SK-N-SH treated with all-trans-retinoic acid at 6 μM for 48 hours (cell line): Measurements from ENCODE around the gene SPAM1.

Experiments used
- ATAC-seq: fragments of 200-7000 bp; cut with Tn5 transposase; 3 replicates; pipeline ENCODE4 v1.9.1; 2020; ENCODE audit warnings: mild to moderate bottlenecking, moderate library complexity
- ARNTL ChIP-seq: fragments of 450-650 bp; formaldehyde crosslinking; IDR thresholded peaks from 2 replicates; pipeline ENCODE4 v1.5.0; 2020; ENCODE audit warnings: low read depth, mild to moderate bottlenecking, moderate library complexity, borderline replicate concordance
- BACH2 ChIP-seq: fragments of 250-450 bp; sonication (Bioruptor Pico); IDR thresholded peaks from 2 replicates; pipeline ENCODE4 v1.9.0; 2021; ENCODE audit warnings: mild to moderate bottlenecking, borderline replicate concordance
- CSDC2 ChIP-seq: fragments of 250-450 bp; sonication (Bioruptor Pico); IDR thresholded peaks from 2 replicates; pipeline ENCODE4 v1.5.0; 2020; ENCODE audit warnings: mild to moderate bottlenecking, moderate library complexity
- ESRRG ChIP-seq: fragments of 250-450 bp; sonication (Bioruptor Pico); IDR thresholded peaks from 2 replicates; pipeline ENCODE4 v1.6.1; 2021; ENCODE audit warnings: mild to moderate bottlenecking
- ISL1 ChIP-seq: fragments of 250-450 bp; sonication (Bioruptor Pico); IDR thresholded peaks from 2 replicates; pipeline ENCODE4 v2.1.2; 2022; ENCODE audit warnings: mild to moderate bottlenecking, moderate library complexity
- OSR1 ChIP-seq: fragments of 250-450 bp; sonication (Bioruptor Pico); IDR thresholded peaks from 2 replicates; pipeline ENCODE4 v1.8.0; 2022; ENCODE audit warnings: moderate library complexity, mild to moderate bottlenecking, inconsistent platforms
- RARB ChIP-seq: fragments of 250-450 bp; sonication (Bioruptor Pico); IDR thresholded peaks from 2 replicates; pipeline ENCODE4 v1.8.0; 2021; ENCODE audit warnings: mild to moderate bottlenecking, moderate library complexity
- TCF4 ChIP-seq: fragments of 250-450 bp; sonication (Bioruptor Pico); IDR thresholded peaks from 2 replicates; pipeline ENCODE4 v1.8.0; 2021; ENCODE audit warnings: mild to moderate bottlenecking, moderate library complexity, borderline replicate concordance
- ZFP3 ChIP-seq: fragments of 250-450 bp; sonication (Bioruptor Pico); IDR thresholded peaks from 2 replicates; pipeline ENCODE4 v1.5.0; 2020; ENCODE audit warnings: mild to moderate bottlenecking, moderate library complexity
- ZNF70 ChIP-seq: fragments of 450-650 bp; formaldehyde crosslinking; IDR thresholded peaks from 2 replicates; pipeline ENCODE4 v1.5.0; 2020; ENCODE audit warnings: mild to moderate bottlenecking, moderate library complexity
- ZNF8 ChIP-seq: fragments of 450-650 bp; formaldehyde crosslinking; IDR thresholded peaks from 2 replicates; pipeline ENCODE4 v1.5.0; 2020; ENCODE audit warnings: mild to moderate bottlenecking, moderate library complexity
- TF ChIP-seq, protein P1 (sequence below): fragments of 250-450 bp; sonication (Bioruptor Pico); IDR thresholded peaks from 2 replicates; pipeline ENCODE4 v1.8.0; 2020; ENCODE audit warnings: mild to moderate bottlenecking, moderate library complexity, borderline replicate concordance
- TF ChIP-seq, protein P2 (sequence below): fragments of 250-450 bp; sonication (Bioruptor Pico); IDR thresholded peaks from 2 replicates; pipeline ENCODE4 v1.8.0; 2021; ENCODE audit warnings: low read depth, mild to moderate bottlenecking, moderate library complexity, borderline replicate concordance
- TF ChIP-seq, protein P3 (sequence below): fragments of 250-450 bp; sonication (Bioruptor Pico); IDR thresholded peaks from 2 replicates; pipeline ENCODE4 v1.5.1; 2021; ENCODE audit warnings: mild to moderate bottlenecking, moderate library complexity
- TF ChIP-seq, protein P4 (sequence below): fragments of 250-450 bp; sonication (Bioruptor Pico); IDR thresholded peaks from 2 replicates; pipeline ENCODE4 v1.5.0; 2020; ENCODE audit warnings: mild to moderate bottlenecking, moderate library complexity
- TF ChIP-seq, protein P5 (sequence below): fragments of 250-450 bp; sonication (Bioruptor Pico); IDR thresholded peaks from 2 replicates; pipeline ENCODE4 v1.5.1; 2020; ENCODE audit warnings: low read depth, mild to moderate bottlenecking, moderate library complexity

The SPAM1 gene

DNA sequence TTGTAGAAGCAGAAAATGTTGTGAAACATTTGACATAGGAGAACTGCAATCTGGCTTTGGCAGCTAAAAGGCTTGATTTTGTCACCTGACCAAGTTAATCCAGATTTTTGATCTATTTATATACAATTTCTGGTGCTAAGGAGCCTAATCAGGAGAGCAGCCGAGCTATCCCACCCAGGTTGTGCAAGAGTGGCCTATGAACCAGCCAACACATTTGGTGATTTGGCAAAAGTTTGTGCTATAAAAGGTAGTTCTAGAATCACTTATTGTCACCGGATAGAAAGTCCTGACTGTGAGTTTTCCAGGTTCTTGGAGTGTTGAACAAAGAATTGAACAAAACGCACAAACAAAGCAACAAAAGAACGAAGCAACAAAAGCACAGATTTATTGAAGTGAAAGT lies 1.4 kb upstream of the SPAM1 start:
- TF ChIP-seq BACH2 (CRISPR knock-in tag) = no peak
- TF ChIP-seq RARB (CRISPR knock-in tag) = no peak
- TF ChIP-seq, protein P1, sequence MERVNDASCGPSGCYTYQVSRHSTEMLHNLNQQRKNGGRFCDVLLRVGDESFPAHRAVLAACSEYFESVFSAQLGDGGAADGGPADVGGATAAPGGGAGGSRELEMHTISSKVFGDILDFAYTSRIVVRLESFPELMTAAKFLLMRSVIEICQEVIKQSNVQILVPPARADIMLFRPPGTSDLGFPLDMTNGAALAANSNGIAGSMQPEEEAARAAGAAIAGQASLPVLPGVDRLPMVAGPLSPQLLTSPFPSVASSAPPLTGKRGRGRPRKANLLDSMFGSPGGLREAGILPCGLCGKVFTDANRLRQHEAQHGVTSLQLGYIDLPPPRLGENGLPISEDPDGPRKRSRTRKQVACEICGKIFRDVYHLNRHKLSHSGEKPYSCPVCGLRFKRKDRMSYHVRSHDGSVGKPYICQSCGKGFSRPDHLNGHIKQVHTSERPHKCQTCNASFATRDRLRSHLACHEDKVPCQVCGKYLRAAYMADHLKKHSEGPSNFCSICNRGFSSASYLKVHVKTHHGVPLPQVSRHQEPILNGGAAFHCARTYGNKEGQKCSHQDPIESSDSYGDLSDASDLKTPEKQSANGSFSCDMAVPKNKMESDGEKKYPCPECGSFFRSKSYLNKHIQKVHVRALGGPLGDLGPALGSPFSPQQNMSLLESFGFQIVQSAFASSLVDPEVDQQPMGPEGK (CRISPR knock-in tag) = no peak
- no peak for TF ChIP-seq TCF4 (CRISPR knock-in tag)
- TF ChIP-seq, protein P2, sequence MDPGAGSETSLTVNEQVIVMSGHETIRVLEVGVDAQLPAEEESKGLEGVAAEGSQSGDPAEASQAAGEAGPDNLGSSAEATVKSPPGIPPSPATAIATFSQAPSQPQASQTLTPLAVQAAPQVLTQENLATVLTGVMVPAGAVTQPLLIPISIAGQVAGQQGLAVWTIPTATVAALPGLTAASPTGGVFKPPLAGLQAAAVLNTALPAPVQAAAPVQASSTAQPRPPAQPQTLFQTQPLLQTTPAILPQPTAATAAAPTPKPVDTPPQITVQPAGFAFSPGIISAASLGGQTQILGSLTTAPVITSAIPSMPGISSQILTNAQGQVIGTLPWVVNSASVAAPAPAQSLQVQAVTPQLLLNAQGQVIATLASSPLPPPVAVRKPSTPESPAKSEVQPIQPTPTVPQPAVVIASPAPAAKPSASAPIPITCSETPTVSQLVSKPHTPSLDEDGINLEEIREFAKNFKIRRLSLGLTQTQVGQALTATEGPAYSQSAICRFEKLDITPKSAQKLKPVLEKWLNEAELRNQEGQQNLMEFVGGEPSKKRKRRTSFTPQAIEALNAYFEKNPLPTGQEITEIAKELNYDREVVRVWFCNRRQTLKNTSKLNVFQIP (CRISPR knock-in tag) = no peak
- no peak for TF ChIP-seq ZNF70
- no peak for TF ChIP-seq CSDC2
- TF ChIP-seq ZNF8 (CRISPR knock-in tag) = no peak
- TF ChIP-seq, protein P3, sequence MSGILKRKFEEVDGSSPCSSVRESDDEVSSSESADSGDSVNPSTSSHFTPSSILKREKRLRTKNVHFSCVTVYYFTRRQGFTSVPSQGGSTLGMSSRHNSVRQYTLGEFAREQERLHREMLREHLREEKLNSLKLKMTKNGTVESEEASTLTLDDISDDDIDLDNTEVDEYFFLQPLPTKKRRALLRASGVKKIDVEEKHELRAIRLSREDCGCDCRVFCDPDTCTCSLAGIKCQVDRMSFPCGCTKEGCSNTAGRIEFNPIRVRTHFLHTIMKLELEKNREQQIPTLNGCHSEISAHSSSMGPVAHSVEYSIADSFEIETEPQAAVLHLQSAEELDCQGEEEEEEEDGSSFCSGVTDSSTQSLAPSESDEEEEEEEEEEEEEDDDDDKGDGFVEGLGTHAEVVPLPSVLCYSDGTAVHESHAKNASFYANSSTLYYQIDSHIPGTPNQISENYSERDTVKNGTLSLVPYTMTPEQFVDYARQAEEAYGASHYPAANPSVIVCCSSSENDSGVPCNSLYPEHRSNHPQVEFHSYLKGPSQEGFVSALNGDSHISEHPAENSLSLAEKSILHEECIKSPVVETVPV = no peak
- no peak for TF ChIP-seq ZFP3 (CRISPR knock-in tag)
- ATAC-seq = no peak

DNA sequence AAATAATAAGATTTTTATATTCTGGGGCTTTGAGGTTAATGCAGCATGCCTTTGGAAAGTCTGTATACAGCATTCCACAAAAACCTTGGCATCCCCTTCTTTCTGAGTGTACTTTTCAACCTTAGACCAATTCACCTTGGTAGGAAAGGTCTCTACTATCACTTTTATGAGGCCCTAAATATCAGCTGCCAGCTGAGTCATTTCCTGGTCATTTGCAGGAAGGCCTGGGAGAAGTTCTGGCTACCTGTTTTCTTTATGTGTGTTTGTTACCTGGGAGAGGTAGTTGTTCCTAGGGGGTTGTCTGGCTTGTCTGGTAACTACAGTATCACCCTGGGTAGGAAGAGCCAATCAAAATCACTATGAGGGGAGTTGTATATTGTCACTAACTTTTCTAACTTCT lies 4.1 kb downstream of the SPAM1 start:
- ATAC-seq = no peak
- no peak for TF ChIP-seq CSDC2
- TF ChIP-seq OSR1 (CRISPR knock-in tag) = no peak
- TF ChIP-seq, protein P1 (CRISPR knock-in tag) = no peak
- no peak for TF ChIP-seq ISL1 (CRISPR knock-in tag)

DNA sequence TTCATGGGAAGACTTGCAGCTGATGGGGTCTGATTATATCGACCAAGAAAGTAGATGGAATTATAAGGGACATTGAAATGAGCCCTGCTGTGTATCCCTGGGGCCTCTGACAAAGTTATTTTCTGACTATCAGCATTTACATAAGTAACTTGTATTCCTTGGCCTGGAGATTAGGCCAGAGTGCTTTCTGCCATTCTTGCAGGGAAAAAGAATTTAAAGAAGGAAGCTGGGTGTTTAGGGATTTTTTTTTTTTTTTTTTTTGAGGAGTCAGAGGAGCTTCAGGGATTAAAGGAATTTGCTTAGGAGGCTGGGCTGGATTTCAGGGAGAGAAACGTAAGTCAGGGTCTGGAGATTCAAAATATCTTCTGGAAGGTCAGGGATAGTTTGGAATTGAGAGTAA lies 4.6 kb downstream of the SPAM1 start:
- TF ChIP-seq TCF4 (CRISPR knock-in tag) (no peak), OSR1 (CRISPR knock-in tag) (no peak), ARNTL (CRISPR knock-in tag) (no peak), ZNF70 (no peak), ZFP3 (CRISPR knock-in tag) (no peak), ISL1 (CRISPR knock-in tag) (no peak), ESRRG (CRISPR knock-in tag) (no peak)
- TF ChIP-seq, protein P4, sequence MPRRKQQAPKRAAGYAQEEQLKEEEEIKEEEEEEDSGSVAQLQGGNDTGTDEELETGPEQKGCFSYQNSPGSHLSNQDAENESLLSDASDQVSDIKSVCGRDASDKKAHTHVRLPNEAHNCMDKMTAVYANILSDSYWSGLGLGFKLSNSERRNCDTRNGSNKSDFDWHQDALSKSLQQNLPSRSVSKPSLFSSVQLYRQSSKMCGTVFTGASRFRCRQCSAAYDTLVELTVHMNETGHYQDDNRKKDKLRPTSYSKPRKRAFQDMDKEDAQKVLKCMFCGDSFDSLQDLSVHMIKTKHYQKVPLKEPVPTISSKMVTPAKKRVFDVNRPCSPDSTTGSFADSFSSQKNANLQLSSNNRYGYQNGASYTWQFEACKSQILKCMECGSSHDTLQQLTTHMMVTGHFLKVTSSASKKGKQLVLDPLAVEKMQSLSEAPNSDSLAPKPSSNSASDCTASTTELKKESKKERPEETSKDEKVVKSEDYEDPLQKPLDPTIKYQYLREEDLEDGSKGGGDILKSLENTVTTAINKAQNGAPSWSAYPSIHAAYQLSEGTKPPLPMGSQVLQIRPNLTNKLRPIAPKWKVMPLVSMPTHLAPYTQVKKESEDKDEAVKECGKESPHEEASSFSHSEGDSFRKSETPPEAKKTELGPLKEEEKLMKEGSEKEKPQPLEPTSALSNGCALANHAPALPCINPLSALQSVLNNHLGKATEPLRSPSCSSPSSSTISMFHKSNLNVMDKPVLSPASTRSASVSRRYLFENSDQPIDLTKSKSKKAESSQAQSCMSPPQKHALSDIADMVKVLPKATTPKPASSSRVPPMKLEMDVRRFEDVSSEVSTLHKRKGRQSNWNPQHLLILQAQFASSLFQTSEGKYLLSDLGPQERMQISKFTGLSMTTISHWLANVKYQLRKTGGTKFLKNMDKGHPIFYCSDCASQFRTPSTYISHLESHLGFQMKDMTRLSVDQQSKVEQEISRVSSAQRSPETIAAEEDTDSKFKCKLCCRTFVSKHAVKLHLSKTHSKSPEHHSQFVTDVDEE (CRISPR knock-in tag) = no peak
- TF ChIP-seq, protein P1 (CRISPR knock-in tag) = no peak
- TF ChIP-seq, protein P2 (CRISPR knock-in tag) = no peak
- TF ChIP-seq, protein P5, sequence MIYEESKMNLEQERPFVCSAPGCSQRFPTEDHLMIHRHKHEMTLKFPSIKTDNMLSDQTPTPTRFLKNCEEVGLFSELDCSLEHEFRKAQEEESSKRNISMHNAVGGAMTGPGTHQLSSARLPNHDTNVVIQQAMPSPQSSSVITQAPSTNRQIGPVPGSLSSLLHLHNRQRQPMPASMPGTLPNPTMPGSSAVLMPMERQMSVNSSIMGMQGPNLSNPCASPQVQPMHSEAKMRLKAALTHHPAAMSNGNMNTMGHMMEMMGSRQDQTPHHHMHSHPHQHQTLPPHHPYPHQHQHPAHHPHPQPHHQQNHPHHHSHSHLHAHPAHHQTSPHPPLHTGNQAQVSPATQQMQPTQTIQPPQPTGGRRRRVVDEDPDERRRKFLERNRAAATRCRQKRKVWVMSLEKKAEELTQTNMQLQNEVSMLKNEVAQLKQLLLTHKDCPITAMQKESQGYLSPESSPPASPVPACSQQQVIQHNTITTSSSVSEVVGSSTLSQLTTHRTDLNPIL (CRISPR knock-in tag) = no peak
- ATAC-seq = no peak
